ENCODE data around the gene HOXA4. TPM values are rescaled to one million over a fixed set of nuclear protein-coding genes. Genes with fewer than 3 reads are reported as not detected.
A peak's percentile ranks its signal among the peaks of the same experiment; 100 is the strongest.

The HOXA4 gene
- total and polyA plus RNA-seq, 2 of the 8 experiments (the other 6 are each of a cell fraction or from before 2014, with no cell fraction given) = not detected

DNA sequence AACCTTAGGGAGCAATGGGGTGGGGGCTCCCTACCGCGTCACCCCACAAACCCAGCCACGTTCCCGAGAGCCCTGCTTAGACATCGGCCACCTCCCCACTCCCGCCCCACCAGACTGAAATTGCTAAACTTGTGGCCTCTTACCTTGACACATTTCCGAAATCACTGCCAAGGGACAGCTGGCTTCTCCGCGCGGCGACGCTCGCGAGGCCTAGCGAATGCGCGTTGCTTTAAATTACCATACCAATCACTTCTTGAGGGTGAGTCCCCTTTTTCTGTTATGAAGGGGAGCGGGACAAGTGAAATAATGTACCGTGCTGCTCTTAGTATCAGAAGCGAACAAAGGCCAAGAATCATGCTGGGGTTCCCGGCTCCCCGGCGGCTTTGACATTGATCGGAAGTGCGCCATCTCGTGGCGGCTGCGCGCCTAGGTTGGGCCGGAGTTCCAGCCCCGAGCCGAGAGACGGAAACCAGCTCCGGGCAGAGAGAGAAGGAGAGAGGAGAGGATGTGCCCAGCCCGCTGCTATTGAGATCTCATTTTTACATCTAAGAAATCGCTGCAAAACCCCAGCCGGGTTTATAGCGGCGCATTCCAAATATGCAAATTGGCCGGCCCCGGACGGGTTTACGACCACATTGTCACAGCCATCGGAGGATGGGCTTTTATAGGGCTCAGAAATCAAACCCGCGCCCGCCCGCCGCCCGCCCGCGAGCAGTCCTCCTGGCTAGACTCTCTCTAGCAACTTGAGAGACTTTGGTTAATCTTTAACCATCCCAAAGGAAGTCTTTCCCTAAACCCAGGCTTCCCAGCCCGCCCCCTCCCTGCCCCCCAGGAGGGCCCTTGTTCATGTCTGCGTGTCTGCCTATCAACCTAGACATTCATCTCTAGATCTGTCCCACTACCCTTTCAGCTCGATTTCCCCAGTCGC, 49.2 kb upstream of the HOXA4 start (continued):
- TF ChIP-seq RAD21 (IDR thresholded peaks at IDR 0.05 in 1 of 2, conservative IDR thresholded peaks at IDR 0.05 in 1 of 2; ENCODE audit: low read depth in 2 of 2, low read length in 2 of 2) (peak; percentile 31 to 48; a peak in 3 of 4 replicates), CHD1 (IDR thresholded peaks at IDR 0.05; ENCODE audit: low read depth, low read length) (no peak), TCF12 (IDR thresholded peaks at IDR 0.05; ENCODE audit: low read depth, low read length) (peak; percentile 73; the same call in 1 of the 2 replicates), GTF2F1 (IDR thresholded peaks at IDR 0.05; ENCODE audit: borderline replicate concordance, low read depth, low read length) (no peak), SUZ12 (IDR thresholded peaks at IDR 0.05; ENCODE audit: low read length) (peak; percentile 91), KDM4A (IDR thresholded peaks at IDR 0.05; ENCODE audit: low read depth, low read length, severe bottlenecking) (no peak), SP1 (IDR thresholded peaks at IDR 0.05; ENCODE audit: low read depth, low read length) (peak; percentile 29; the same call in 1 of the 2 replicates), EP300 (IDR thresholded peaks at IDR 0.05; ENCODE audit: borderline replicate concordance in 1 of 2, low read depth in 2 of 2, low read length in 2 of 2) (0 out of 3 replicates have a peak, but pooled peaks of 1 of the 2 experiments have one; percentile 17), TEAD4 (IDR thresholded peaks at IDR 0.05; ENCODE audit: low read depth, low read length) (0 out of 2 replicates have a peak, but pooled peaks have one; percentile 8), HDAC6 (IDR thresholded peaks at IDR 0.05; ENCODE audit: low read depth, low read length) (no peak), BRCA1 (IDR thresholded peaks at IDR 0.05; ENCODE audit: low read depth, low read length) (no peak), ZNF274 (IDR thresholded peaks at IDR 0.05; ENCODE audit: borderline replicate concordance, extremely low read depth, low read length) (no peak), JUN (IDR thresholded peaks at IDR 0.05; ENCODE audit: low read depth, low read length) (no peak), YY1 (IDR thresholded peaks at IDR 0.05; ENCODE audit: low read depth, low read length) (0 out of 2 replicates have a peak, but pooled peaks have one; percentile 36), RFX5 (IDR thresholded peaks at IDR 0.05; ENCODE audit: borderline replicate concordance, low read depth, low read length) (no peak), HDAC2 (IDR thresholded peaks at IDR 0.05; ENCODE audit: borderline replicate concordance in 1 of 2, low read depth in 2 of 2, low read length in 2 of 2) (no peak)
- TF ChIP-seq, protein P1, sequence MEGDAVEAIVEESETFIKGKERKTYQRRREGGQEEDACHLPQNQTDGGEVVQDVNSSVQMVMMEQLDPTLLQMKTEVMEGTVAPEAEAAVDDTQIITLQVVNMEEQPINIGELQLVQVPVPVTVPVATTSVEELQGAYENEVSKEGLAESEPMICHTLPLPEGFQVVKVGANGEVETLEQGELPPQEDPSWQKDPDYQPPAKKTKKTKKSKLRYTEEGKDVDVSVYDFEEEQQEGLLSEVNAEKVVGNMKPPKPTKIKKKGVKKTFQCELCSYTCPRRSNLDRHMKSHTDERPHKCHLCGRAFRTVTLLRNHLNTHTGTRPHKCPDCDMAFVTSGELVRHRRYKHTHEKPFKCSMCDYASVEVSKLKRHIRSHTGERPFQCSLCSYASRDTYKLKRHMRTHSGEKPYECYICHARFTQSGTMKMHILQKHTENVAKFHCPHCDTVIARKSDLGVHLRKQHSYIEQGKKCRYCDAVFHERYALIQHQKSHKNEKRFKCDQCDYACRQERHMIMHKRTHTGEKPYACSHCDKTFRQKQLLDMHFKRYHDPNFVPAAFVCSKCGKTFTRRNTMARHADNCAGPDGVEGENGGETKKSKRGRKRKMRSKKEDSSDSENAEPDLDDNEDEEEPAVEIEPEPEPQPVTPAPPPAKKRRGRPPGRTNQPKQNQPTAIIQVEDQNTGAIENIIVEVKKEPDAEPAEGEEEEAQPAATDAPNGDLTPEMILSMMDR (IDR thresholded peaks at IDR 0.05; ENCODE audit: control extremely low read depth in 1 of 3, insufficient read depth in 1 of 3, low read depth in 1 of 3, low read length in 3 of 3) = peak; percentile 74 to 83 (median 80)
- TF ChIP-seq, protein P2, sequence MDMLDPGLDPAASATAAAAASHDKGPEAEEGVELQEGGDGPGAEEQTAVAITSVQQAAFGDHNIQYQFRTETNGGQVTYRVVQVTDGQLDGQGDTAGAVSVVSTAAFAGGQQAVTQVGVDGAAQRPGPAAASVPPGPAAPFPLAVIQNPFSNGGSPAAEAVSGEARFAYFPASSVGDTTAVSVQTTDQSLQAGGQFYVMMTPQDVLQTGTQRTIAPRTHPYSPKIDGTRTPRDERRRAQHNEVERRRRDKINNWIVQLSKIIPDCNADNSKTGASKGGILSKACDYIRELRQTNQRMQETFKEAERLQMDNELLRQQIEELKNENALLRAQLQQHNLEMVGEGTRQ (IDR thresholded peaks at IDR 0.05; ENCODE audit: low read length) = no peak
